ENCODE data around the gene CST4.

GRCh38 chr20:23647346-23647745 lies 41.5 kb downstream of the CST4 start:
- TF ChIP-seq, protein P1, sequence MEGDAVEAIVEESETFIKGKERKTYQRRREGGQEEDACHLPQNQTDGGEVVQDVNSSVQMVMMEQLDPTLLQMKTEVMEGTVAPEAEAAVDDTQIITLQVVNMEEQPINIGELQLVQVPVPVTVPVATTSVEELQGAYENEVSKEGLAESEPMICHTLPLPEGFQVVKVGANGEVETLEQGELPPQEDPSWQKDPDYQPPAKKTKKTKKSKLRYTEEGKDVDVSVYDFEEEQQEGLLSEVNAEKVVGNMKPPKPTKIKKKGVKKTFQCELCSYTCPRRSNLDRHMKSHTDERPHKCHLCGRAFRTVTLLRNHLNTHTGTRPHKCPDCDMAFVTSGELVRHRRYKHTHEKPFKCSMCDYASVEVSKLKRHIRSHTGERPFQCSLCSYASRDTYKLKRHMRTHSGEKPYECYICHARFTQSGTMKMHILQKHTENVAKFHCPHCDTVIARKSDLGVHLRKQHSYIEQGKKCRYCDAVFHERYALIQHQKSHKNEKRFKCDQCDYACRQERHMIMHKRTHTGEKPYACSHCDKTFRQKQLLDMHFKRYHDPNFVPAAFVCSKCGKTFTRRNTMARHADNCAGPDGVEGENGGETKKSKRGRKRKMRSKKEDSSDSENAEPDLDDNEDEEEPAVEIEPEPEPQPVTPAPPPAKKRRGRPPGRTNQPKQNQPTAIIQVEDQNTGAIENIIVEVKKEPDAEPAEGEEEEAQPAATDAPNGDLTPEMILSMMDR (IDR thresholded peaks at IDR 0.05): no peak
- no peak for TF ChIP-seq EZH2phosphoT487 (IDR thresholded peaks at IDR 0.05)

Data from neural progenitor cell (in vitro differentiated cells).